GM12878 (cell line): Measurements from ENCODE around the gene SGSM2. TPM values are rescaled to one million over a fixed set of nuclear protein-coding genes. Genes with fewer than 3 reads are reported as not detected.

Experiments used
- E2F8 ChIP-seq: fragments of 450-650 bp; IDR thresholded peaks from 2 replicates; pipeline ENCODE4 v1.6.1; 2018; ENCODE audit warnings: mild to moderate bottlenecking, low read depth, moderate library complexity; ENCODE audit not compliant: partially characterized antibody
- ELK1 ChIP-seq: IDR thresholded peaks from 2 replicates; pipeline ENCODE4 v1.6.1; 2012; ENCODE audit warnings: low read depth, low read length, improper control_type of control experiment
- HDGF ChIP-seq: fragments of 450-650 bp; IDR thresholded peaks from 2 replicates; pipeline ENCODE4 v1.6.1; 2016; ENCODE audit warnings: antibody characterized with exemption
- PAX5 ChIP-seq: IDR thresholded peaks from 2 replicates; pipeline ENCODE4 v1.6.1; 2011; ENCODE audit warnings: low read depth, low read length, borderline replicate concordance
- PRDM15 ChIP-seq: fragments of 450-650 bp; formaldehyde crosslinking; IDR thresholded peaks from 2 replicates; pipeline ENCODE4 v1.4.0; 2020; ENCODE audit warnings: mild to moderate bottlenecking, moderate library complexity
- polyA plus RNA-seq, 11 experiments: library from polyadenylated mRNA; depleted of rRNA in 4 of 11; unstranded in 6 of 11; stranded (reverse) in 5 of 11; fragments of >200 nt; fragmentation: Nextera tagmentation in 4 of 11; fragmentation: Illumina TruSeq in 1 of 11; extraction: Ambion mirVana in 4 of 11; extraction: Trizol in 1 of 11; gene quantifications; 1 replicate in 1 of 11; 2 replicates in 10 of 11; pipeline versions ENCODE4 v1.2.1 to v1.2.3, GENCODE V29; 2011 to 2016; ENCODE audit warnings: inconsistent platforms in 2 of 11, missing spikeins in 2 of 11, low read depth in 1 of 11
- total RNA-seq, 4 experiments: library from RNA; depleted of rRNA in 3 of 4; stranded (reverse); fragments of >200 nt in 3 of 4; fragmentation: Illumina TruSeq in 1 of 4; extraction: Trizol in 1 of 4; gene quantifications; 2 replicates each; pipeline versions ENCODE4 v1.2.1 to v1.2.3, GENCODE V29; 2013 to 2021

SGSM2 gene
- total and polyA plus RNA-seq, 10 of the 15 experiments (the other 5 are each of a cell fraction or from before 2014, with no cell fraction given), result 0.50 to 50.9 (median 18.5) TPM

- TF ChIP-seq PRDM15 (CRISPR knock-in tag), result no peak
- TF ChIP-seq HDGF, result no peak
- no peak for TF ChIP-seq ELK1
- no peak for TF ChIP-seq PAX5
- no peak for TF ChIP-seq E2F8
Observed at GRCh38 chr17:2297023-2297422, 40.3 kb upstream of the SGSM2 start (continued).
